ENCODE measurements around the gene PHTF2.

Gene PHTF2

GRCh38 chr7:77935652-77936348 is 137.2 kb downstream of the PHTF2 start:
- TF ChIP-seq TAF1 (IDR thresholded peaks at IDR 0.05; ENCODE audit: borderline replicate concordance, insufficient read depth, low read length) (no peak), FOXP2 (optimal IDR thresholded peaks at IDR 0.05; ENCODE audit: borderline replicate concordance, extremely low read depth, extremely low read length, insufficient read depth) (no peak), SIN3A (IDR thresholded peaks at IDR 0.05; ENCODE audit: borderline replicate concordance, insufficient read depth, low read length) (no peak), REST (IDR thresholded peaks at IDR 0.05; ENCODE audit: insufficient read depth in 1 of 2, low read depth in 2 of 2, low read length in 2 of 2) (no peak), POLR2AphosphoS5 (IDR thresholded peaks at IDR 0.05; ENCODE audit: low read depth, low read length) (no peak)

- no peak for TF ChIP-seq POLR2AphosphoS5 (IDR thresholded peaks at IDR 0.05; ENCODE audit: low read depth, low read length)
- no peak for TF ChIP-seq FOXP2 (optimal IDR thresholded peaks at IDR 0.05; ENCODE audit: borderline replicate concordance, extremely low read depth, extremely low read length, insufficient read depth)
- no peak for TF ChIP-seq REST (IDR thresholded peaks at IDR 0.05; ENCODE audit: insufficient read depth in 1 of 2, low read depth in 2 of 2, low read length in 2 of 2)
- TF ChIP-seq TAF1 (IDR thresholded peaks at IDR 0.05; ENCODE audit: borderline replicate concordance, insufficient read depth, low read length) = no peak
- no peak for TF ChIP-seq SIN3A (IDR thresholded peaks at IDR 0.05; ENCODE audit: borderline replicate concordance, insufficient read depth, low read length)
Observed at GRCh38 chr7:77940647-77941046, 142.1 kb downstream of the PHTF2 start.

- TF ChIP-seq SIN3A (IDR thresholded peaks at IDR 0.05; ENCODE audit: borderline replicate concordance, insufficient read depth, low read length) (no peak), POLR2AphosphoS5 (IDR thresholded peaks at IDR 0.05; ENCODE audit: low read depth, low read length) (no peak), TAF1 (IDR thresholded peaks at IDR 0.05; ENCODE audit: borderline replicate concordance, insufficient read depth, low read length) (no peak), REST (IDR thresholded peaks at IDR 0.05; ENCODE audit: insufficient read depth in 1 of 2, low read depth in 2 of 2, low read length in 2 of 2) (no peak), FOXP2 (optimal IDR thresholded peaks at IDR 0.05; ENCODE audit: borderline replicate concordance, extremely low read depth, extremely low read length, insufficient read depth) (no peak)
Observed at GRCh38 chr7:77942431-77942830, 143.9 kb downstream of the PHTF2 start.

- no peak for TF ChIP-seq TAF1 (IDR thresholded peaks at IDR 0.05; ENCODE audit: borderline replicate concordance, insufficient read depth, low read length)
- TF ChIP-seq FOXP2 (optimal IDR thresholded peaks at IDR 0.05; ENCODE audit: borderline replicate concordance, extremely low read depth, extremely low read length, insufficient read depth) = no peak
- TF ChIP-seq REST (IDR thresholded peaks at IDR 0.05; ENCODE audit: insufficient read depth in 1 of 2, low read depth in 2 of 2, low read length in 2 of 2) = no peak
- TF ChIP-seq POLR2AphosphoS5 (IDR thresholded peaks at IDR 0.05; ENCODE audit: low read depth, low read length) = no peak
- no peak for TF ChIP-seq SIN3A (IDR thresholded peaks at IDR 0.05; ENCODE audit: borderline replicate concordance, insufficient read depth, low read length)
Observed at GRCh38 chr7:77944183-77945182, 145.9 kb downstream of the PHTF2 start.

Data from PFSK-1 (cell line).